SJCRH30 (cell line): Measurements from ENCODE around the gene TMEM120B. TPM values are rescaled to one million over a fixed set of nuclear protein-coding genes. Genes with fewer than 3 reads are reported as not detected.
"Not testable (repeated sequence)": the region's sequence is repeated elsewhere in the genome, so short reads cannot be mapped to it uniquely, and the experiment has no call there.

Experiments used
- DNase-seq, 2 experiments: peaks; one replicate each; pipeline ENCODE4 v3.0.0-alpha.2; 2015 to 2020
- H3K27ac ChIP-seq: fragments of 250-450 bp; sonication (Bioruptor Pico); 2 replicates; pipeline ENCODE4 v1.5.1; 2020; ENCODE audit warnings: mild to moderate bottlenecking, moderate library complexity
- H3K27me3 ChIP-seq: fragments of 250-450 bp; sonication (Bioruptor Pico); 2 replicates; pipeline ENCODE4 v1.5.1; 2020; ENCODE audit warnings: mild to moderate bottlenecking, moderate library complexity
- H3K36me3 ChIP-seq: fragments of 250-450 bp; sonication (Bioruptor Pico); 2 replicates; pipeline ENCODE4 v1.5.1; 2020; ENCODE audit warnings: mild to moderate bottlenecking, moderate library complexity
- H3K4me1 ChIP-seq: fragments of 250-450 bp; sonication (Bioruptor Pico); 2 replicates; pipeline ENCODE4 v1.5.1; 2020; ENCODE audit warnings: mild to moderate bottlenecking, moderate library complexity
- H3K4me3 ChIP-seq: fragments of 250-450 bp; sonication (Bioruptor Pico); 2 replicates; pipeline ENCODE4 v1.5.1; 2020; ENCODE audit warnings: mild to moderate bottlenecking, moderate library complexity
- H3K9me3 ChIP-seq: fragments of 250-450 bp; sonication (Bioruptor Pico); replicated peaks from 2 replicates; pipeline ENCODE4 v1.5.1; 2020; ENCODE audit warnings: mild to moderate bottlenecking, moderate library complexity
- total RNA-seq: library from RNA; depleted of rRNA; stranded (reverse); fragments of >200 nt; shearing (Covaris generic); gene quantifications from 2 replicates; pipeline ENCODE4 v1.2.3, GENCODE V29; 2014; rRNA removed

Gene TMEM120B
- 23.9 and 25.5 TPM in 2 replicates for total RNA-seq

DNA sequence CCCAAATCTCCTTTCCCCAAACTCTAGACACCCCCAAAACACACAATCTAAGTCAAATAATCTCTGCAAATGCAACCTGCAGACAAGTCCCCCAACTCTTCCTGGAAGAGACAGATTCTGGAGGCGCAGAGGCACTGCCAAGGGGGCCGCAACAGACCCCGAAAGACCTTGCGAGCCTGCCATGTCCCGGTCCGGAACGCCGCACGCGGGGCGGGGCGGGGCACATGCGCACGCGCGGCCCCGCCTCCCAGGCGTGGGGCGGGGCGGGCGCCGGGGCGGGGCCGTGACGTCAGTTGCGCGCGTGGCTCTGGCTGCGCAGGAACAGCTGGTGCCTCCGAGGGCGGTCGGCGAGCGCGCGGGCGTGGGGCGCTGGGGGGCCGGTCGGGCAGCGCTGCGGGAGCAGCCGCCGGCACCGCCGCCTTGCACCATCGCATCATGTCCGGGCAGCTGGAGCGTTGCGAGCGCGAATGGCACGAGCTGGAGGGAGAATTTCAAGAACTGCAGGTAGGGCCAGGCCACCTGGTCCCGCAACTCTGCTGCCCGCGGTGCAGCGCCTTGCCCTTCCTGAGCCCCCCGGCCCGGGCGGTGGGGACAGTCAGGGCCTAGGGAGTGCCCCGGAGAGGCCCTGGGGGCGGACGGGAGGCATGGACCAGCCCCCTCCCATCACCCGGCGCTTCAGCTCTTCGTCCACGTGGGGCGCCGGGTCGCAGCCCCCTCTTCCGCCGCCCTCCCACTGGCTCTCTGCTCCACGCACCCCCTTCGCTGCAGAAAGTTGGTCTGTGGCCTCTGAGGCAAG is at the start of gene TMEM120B:
Gene TMEM120B, plus strand, starts transcription at position 292 of the 796 bp plus-strand sequence. Its CDS starts 144 bp downstream, at position 436.
- H3K4me1 ChIP-seq = peaks cover 37% of the 10 kb centered on the region
- H3K4me3 ChIP-seq = peak within 1 kb of the TSS; percentile 97
- H3K9me3 ChIP-seq = no peaks in the 10 kb centered on the region
- H3K36me3 ChIP-seq = no peaks in the 10 kb centered on the region
- peak; percentile 86 to 88 for DNase-seq
- no peaks in the 10 kb centered on the region for H3K27me3 ChIP-seq
- H3K27ac ChIP-seq = peak within 1 kb of the TSS; percentile 100

DNA sequence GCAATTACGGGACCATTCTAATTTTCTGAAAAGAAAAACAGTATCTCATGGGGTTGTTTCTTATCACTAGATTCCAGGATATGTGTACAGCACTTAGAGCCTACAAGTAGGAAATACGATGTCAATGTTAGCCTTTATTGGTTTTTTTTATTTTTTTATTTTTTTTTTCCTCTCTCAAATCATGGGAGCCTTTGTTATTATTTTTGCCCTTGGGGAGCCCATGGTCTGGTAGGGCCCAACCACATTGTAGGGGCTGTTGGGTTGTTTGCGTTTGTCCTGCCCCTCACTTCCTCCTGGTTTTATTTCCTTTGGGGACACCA is 49.0 kb upstream of the TMEM120B start:
- no peaks in the 10 kb centered on the region for H3K9me3 ChIP-seq
- no peaks in the 10 kb centered on the region for H3K36me3 ChIP-seq

DNA sequence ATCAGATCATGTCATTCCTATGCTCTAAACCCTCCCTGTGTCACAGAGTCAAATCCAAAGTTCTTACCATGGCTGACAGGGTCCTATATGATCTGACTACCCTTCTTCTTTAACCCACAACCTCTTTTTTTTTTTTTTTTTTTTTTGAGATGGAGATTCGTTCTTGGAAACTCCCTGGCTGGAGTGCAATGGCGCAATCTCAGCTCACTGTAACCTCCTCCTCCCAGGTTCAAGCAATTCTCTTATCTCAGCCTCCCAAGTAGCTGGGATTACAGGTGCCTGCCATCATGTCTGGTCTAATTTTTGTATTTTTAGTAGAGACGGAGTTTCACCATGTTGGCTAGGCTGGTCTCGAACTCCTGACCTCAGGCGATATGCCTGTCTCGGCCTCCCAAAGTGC is 45.7 kb upstream of the TMEM120B start:
- not testable (repeated sequence) for DNase-seq, H3K27me3 ChIP-seq, H3K9me3 ChIP-seq, H3K4me1 ChIP-seq, H3K27ac ChIP-seq, H3K36me3 ChIP-seq, H3K4me3 ChIP-seq

More for the DNA sequence above, 49.0 kb upstream of the TMEM120B start:
- Histone ChIP-seq H3K27ac (no peak overlapping the region; the same call in 1 of the 2 replicates), H3K4me1 (0 out of 2 replicates have a peak, but pooled peaks cover 1% of the 10 kb centered on the region), H3K4me3 (no peak overlapping the region), H3K27me3 (no peaks in the 10 kb centered on the region)
- DNase-seq = no peak

DNA sequence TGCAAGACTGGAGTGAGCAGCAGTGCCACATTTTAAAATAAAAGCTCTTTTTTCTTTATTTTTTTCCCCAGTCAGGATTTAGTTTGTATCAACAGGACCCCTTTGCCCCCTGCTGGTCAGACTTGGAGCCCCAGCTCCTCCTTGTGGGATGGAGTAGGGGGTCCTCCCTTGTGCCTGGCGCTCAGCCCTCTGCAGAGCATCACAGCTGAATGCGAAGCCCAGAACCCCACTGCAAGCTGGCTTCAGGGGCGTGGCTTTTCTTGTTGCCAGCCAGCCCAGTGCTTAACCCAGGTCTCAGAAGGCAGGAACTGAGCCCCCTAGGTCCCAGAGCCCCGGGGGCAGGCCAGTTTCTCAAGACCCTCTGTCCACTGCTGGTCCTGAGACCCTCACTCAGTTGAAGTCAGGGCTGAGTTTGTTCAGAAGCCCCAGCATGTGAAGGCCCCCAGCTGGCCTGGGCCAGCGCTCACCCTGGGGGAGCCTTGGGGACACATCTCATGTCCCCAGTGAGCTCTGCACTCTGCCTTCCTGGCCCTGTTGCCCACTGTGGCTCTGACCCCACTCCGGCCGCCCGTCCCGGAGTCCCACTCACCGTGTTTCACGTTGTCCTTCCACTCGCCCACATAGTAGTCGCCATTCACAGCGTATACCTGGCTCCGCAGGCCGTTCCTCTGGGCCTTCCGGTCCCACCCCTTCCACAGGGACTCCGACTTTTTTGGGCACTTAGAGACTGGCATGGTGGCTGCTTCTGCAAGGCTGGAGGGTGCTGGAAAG is 43.6 kb upstream of the TMEM120B start:
- no peaks in the 10 kb centered on the region for H3K27me3 ChIP-seq
- DNase-seq = peak; percentile 62 to 66
- H3K36me3 ChIP-seq = no peaks in the 10 kb centered on the region
- H3K27ac ChIP-seq = no peak overlapping the region
- no peaks in the 10 kb centered on the region for H3K9me3 ChIP-seq
- H3K4me3 ChIP-seq = no peak overlapping the region
- peaks cover 6% of the 10 kb centered on the region; the same call in 1 of the 2 replicates for H3K4me1 ChIP-seq

DNA sequence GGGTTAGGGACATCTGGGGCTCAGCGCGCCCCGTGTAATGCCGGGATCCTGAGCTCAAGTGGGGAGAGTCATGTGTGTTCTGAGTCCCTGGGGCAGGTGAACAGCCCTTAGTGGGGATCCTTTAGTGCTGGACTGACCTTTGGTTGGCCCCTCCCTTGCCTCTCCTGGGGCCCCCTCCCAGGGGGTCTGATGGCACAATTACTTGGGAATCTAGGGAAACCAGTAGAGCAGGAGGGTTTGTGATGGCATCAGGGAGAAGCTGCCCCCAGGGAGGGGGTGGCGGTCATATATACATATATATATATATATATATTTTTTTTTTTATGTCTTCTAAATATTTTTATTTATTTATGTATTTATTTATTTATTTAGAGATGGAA is 43.0 kb upstream of the TMEM120B start, which contains the start of gene MORN3:
Gene MORN3, minus strand, starts transcription at position 134 of the 380 bp plus-strand sequence. CDS start 171 bp downstream, outside the sequence.
- H3K9me3 ChIP-seq = no peaks in the 10 kb centered on the region
- H3K27me3 ChIP-seq = no peaks in the 10 kb centered on the region
- no peak within 1 kb of the TSS for H3K27ac ChIP-seq
- peaks cover 6% of the 10 kb centered on the region; the same call in 1 of the 2 replicates for H3K4me1 ChIP-seq
- DNase-seq = no peak
- H3K4me3 ChIP-seq = no peak within 1 kb of the TSS
- no peaks in the 10 kb centered on the region for H3K36me3 ChIP-seq

DNA sequence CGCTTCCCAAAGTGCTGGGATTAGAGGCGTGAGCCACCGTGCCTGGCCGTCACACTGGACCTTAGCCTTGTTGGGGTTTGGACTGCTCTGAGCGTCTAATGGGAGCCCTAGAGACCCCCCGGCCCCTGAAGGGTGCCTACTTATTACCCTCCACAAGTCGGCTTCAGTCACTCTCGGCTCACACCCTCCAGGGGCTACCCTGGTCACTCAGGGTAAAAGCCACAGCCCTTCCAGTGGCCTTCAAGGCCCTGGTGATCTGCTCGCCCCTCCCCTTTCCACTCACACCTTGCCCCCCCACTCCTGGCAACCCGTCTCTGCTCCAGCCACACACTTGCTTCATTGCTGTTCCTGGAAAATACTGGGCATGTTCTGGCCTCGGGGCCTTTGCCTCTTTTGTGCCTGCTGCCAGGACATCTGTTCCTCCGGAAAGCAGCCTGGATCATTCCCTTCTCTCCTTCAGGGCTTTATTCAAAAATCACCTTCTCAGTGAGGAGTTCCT is 39.5 kb upstream of the TMEM120B start:
- Histone ChIP-seq H3K4me3 (peak overlapping the region; percentile 54), H3K27ac (peak overlapping the region; percentile 36), H3K27me3 (no peaks in the 10 kb centered on the region), H3K9me3 (no peaks in the 10 kb centered on the region), H3K4me1 (peaks cover 7% of the 10 kb centered on the region), H3K36me3 (no peaks in the 10 kb centered on the region)
- peak; percentile 62 to 79 for DNase-seq

DNA sequence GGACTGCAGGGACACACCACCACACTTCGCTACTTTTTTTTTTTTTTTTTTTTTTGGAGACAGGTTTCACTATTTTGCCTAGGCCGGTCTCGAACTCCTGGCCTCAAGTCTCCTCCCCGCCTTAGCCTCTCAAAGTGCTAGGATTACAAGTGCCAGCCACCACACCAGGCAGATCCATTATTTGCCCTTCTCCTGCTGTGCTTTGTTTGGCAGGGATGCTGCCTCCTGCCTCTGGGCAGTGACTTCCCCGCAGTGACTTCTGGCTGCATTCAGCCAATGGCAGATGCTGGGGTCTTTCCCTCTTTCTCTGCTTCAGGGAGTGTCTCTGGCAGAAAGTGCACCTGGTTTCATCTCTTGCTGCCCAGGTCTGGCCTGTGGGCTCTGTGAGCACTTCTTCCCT is 36.4 kb upstream of the TMEM120B start:
- Histone ChIP-seq H3K9me3 (no peaks in the 10 kb centered on the region), H3K4me1 (peaks cover 19% of the 10 kb centered on the region), H3K27me3 (no peaks in the 10 kb centered on the region), H3K27ac (no peak overlapping the region), H3K4me3 (no peak overlapping the region), H3K36me3 (no peaks in the 10 kb centered on the region)
- DNase-seq = no peak

DNA sequence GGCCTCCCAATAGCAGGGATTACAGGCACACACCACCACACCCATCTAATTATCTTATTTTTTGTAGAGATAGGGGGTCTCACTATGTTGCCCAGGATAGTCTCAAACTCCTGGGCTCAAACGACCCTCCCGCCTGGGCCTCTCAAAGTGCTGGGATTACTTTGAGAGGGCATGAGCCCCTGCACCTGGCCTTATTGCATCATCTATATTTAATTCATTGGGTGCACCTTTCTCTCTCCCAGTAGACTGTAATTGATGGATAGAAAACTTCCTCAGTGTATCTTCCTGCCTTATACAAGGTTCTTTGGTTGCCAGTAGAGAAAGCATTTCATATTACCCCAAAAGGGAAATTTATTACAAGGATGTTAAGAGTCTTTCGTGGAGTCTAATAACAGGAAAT is 34.2 kb upstream of the TMEM120B start:
- Histone ChIP-seq H3K27ac (peak overlapping the region; percentile 60), H3K27me3 (no peaks in the 10 kb centered on the region), H3K36me3 (no peaks in the 10 kb centered on the region), H3K4me1 (peaks cover 15% of the 10 kb centered on the region), H3K9me3 (no peaks in the 10 kb centered on the region), H3K4me3 (no peak overlapping the region)
- DNase-seq = no peak

DNA sequence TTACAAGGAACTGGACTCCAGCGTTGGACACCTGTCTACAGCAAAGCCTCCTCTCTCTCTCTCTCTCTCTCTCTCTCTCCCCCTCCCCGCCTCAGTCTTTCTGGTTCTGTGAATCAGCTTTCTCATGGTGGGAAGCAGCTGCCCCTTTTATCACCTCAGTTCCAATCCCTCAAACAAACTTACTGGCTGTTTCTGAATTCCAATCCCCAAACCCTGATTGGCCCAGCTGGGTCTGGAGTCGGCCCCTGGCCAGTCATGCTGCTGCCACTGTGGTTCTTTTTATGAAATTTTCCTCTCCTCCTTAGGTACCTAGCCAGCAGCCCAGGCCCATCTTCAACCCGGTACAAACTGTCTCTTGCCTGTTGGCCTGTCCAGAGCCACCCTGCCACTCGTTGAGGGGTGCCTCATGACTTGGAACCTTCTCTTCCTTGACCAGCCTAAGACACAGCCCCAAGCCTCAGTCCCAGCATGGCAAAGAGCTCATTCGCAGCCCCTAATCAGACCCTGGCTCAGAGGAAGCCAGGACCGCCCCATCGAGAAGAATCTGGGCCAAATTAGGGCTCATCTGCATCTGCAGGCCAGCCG is 33.7 kb upstream of the TMEM120B start:
- no peaks in the 10 kb centered on the region for H3K9me3 ChIP-seq
- H3K4me3 ChIP-seq = peak overlapping the region; percentile 17
- peaks cover 13% of the 10 kb centered on the region for H3K4me1 ChIP-seq
- H3K27ac ChIP-seq = peak overlapping the region; percentile 60
- no peaks in the 10 kb centered on the region for H3K36me3 ChIP-seq
- no peaks in the 10 kb centered on the region for H3K27me3 ChIP-seq
- DNase-seq = peak; percentile 79 to 92

DNA sequence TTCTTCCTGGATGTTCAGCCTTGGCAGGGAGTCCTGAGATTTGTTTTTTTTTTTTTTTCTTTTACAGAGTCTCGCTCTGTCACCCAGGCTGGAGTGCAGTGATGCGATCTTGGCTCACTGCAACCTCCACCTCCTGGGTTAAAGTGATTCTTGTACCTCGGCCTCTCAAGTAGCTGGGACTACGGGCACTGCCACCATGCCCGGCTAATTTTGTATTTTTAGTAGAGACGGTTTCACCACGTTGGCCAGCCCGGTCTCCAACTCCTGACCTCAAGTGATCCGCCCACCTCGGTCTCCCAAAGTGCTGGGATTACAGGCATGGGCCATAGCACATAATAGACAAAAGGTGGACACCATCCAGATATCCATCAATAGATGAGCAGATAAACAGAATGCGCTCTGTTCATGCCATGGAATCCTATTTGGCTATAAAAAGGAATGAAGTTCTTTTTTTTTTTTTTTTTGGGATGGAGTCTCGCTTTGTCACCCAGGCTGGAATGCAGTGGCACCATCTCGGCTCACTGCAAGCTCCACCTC is 32.8 kb upstream of the TMEM120B start:
- H3K27ac ChIP-seq, DNase-seq, H3K4me3 ChIP-seq, H3K36me3 ChIP-seq, H3K9me3 ChIP-seq, H3K27me3 ChIP-seq: not testable (repeated sequence)
- H3K4me1 ChIP-seq = peaks cover 13% of the 10 kb centered on the region

DNA sequence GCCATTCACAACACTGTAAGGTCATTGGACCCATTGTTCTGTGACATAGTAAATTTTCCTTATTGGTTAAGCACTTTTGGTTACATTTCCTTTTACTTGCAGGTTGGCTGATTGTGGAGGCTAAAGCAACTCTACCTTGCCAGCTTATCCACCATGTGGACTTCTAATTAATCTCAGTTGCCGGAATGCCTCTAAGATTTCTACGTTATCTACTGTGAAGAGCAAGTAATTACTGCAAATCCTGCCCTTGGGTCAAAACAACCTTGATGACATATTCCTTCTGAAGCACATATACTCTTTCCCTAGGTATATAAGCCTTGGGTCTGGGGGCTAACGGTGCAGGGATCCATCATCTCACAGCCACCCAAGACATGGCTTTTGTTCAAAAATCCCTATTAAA is 23.6 kb upstream of the TMEM120B start:
- Histone ChIP-seq H3K27me3 (no peaks in the 10 kb centered on the region), H3K4me3 (no peak overlapping the region), H3K4me1 (peaks cover 7% of the 10 kb centered on the region; the same call in 1 of the 2 replicates), H3K9me3 (no peaks in the 10 kb centered on the region), H3K27ac (no peak overlapping the region), H3K36me3 (no peaks in the 10 kb centered on the region)
- no peak for DNase-seq

DNA sequence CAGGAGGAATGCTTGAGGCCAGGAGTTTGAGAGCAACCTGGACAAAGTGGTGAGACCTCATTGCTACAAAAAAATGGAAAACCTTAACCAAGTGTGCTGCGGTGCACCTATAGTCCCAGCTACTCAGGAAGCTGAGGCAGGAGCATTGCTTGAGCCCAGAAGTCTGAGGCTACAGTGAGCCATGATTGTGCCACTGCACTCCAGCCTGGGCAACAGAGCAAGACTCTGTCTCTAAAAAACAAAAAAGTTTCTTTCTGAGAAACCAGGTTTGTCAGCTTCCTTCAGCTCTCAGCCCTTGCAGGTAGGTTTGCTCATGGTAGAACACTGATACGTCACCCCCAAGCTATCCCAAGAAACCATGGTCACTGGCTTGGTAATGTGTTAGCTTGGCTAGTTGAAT is 23.1 kb upstream of the TMEM120B start:
- no peak overlapping the region for H3K27ac ChIP-seq
- DNase-seq = no peak
- H3K4me3 ChIP-seq = no peak overlapping the region
- H3K9me3 ChIP-seq = no peaks in the 10 kb centered on the region
- H3K4me1 ChIP-seq = peaks cover 7% of the 10 kb centered on the region; the same call in 1 of the 2 replicates
- no peaks in the 10 kb centered on the region for H3K27me3 ChIP-seq
- no peaks in the 10 kb centered on the region for H3K36me3 ChIP-seq

DNA sequence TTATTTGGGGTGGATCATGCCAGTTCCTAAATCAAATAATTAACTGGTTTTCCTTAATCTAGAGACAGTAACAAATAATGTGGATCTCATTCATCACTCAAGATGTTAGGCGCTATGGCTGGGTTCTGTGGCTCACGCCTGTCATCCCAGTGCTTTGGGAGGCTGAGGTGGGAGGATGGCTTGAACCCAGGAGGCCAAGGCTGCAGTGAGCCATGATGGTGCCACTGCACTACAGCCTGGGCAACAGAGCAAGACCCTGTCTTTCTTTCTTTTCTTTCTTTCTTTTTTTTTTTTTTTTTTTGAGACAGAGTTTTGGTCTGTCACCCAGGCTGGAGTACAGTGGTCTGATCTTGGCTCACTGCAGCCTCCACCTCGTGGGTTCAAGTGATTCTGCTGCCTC is 19.8 kb upstream of the TMEM120B start:
- not testable (repeated sequence) for DNase-seq, H3K36me3 ChIP-seq, H3K27me3 ChIP-seq, H3K27ac ChIP-seq, H3K9me3 ChIP-seq, H3K4me3 ChIP-seq, H3K4me1 ChIP-seq

DNA sequence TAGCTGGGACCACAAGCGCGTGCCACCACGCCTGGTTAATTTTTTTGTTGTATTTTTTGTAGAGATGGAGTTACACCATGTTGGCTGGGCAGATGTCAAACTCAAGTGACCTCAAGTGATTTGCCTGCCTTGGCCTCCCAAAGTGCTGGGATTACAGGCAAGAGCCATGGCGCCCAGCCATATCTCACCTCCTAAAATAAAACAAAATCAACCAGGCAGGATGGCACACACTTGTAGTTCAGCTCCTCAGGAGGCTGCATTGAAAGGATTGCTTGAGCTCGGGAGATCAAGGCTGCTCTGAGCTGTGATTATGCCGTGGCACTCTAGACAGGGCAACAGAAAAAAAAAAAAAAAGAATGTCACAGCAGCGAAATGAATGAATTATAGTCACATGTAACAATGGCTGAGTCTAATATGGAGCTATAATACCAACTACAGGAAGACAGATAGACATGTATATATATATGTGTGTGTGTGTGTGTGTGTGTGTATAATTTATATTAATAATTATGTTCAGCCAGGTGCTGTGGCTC is 19.3 kb upstream of the TMEM120B start:
- no peak overlapping the region for H3K4me3 ChIP-seq
- H3K36me3 ChIP-seq = no peaks in the 10 kb centered on the region
- no peak for DNase-seq
- H3K4me1 ChIP-seq = peaks cover 7% of the 10 kb centered on the region; the same call in 1 of the 2 replicates
- no peaks in the 10 kb centered on the region for H3K9me3 ChIP-seq
- no peaks in the 10 kb centered on the region for H3K27me3 ChIP-seq
- H3K27ac ChIP-seq = no peak overlapping the region
